Frontal cortex (tissue), 4 donors: Measurements from ENCODE around the gene SUGP1. TPM values are rescaled to one million over a fixed set of nuclear protein-coding genes. Genes with fewer than 3 reads are reported as not detected.
"Not testable (repeated sequence)": the region's sequence is repeated elsewhere in the genome, so short reads cannot be mapped to it uniquely, and the experiment has no call there.

Experiments used
- DNase-seq, 2 donors: peaks; one replicate each; pipeline ENCODE4 v3.0.0; 2012; ENCODE audit warnings: low spot score in 2 of 2
- FAIRE-seq: peaks from 2 replicates; lab custom pipeline; 2012; peaks lifted over from hg19 to GRCh38; lab: Jason Lieb, UNC
- total RNA-seq: library from RNA; depleted of rRNA; stranded (reverse); fragments of >200 nt; gene quantifications from one replicate; pipeline ENCODE4 v1.2.3, GENCODE V29; 2014
- donor health status: control.
- donor health status: control.
- donor health status: control.

Gene SUGP1
- total RNA-seq, 1 donor from 2014 or later: 22.8 TPM

- DNase-seq: peak; percentile 18 to 22
- no peak for FAIRE-seq
Observed at GRCh38 chr19:19269952-19270694, 50.2 kb downstream of the SUGP1 start.

- FAIRE-seq: no peak
- DNase-seq: no peak
Observed at GRCh38 chr19:19268453-19269385, 51.6 kb downstream of the SUGP1 start.

GRCh38 chr19:19267305-19267704 lies 53.0 kb downstream of the SUGP1 start:
- FAIRE-seq: no peak
- DNase-seq: peak in 1 of 2 donors; percentile 6

GRCh38 chr19:19263886-19264487 lies 56.3 kb downstream of the SUGP1 start:
- no peak for DNase-seq
- no peak for FAIRE-seq

- no peak for FAIRE-seq
- DNase-seq: peak; percentile 13 to 39
Observed at GRCh38 chr19:19262190-19263057, 57.9 kb downstream of the SUGP1 start.

GRCh38 chr19:19261350-19262189 lies 58.7 kb downstream of the SUGP1 start:
- FAIRE-seq (no peak), DNase-seq (peak; percentile 35 to 49)

- FAIRE-seq: no peak
- peak; percentile 17 to 18 for DNase-seq
Observed at GRCh38 chr19:19260417-19261214, 59.7 kb downstream of the SUGP1 start.

GRCh38 chr19:19259741-19260140 lies 60.6 kb downstream of the SUGP1 start:
- FAIRE-seq: no peak

GRCh38 chr19:19258589-19259338 lies 61.5 kb downstream of the SUGP1 start:
- DNase-seq: peak in 1 of 2 donors; percentile 25
- FAIRE-seq: no peak

More at GRCh38 chr19:19259741-19260140, 60.6 kb downstream of the SUGP1 start:
- DNase-seq: peak; percentile 33 to 59

GRCh38 chr19:19257836-19258588 lies 62.3 kb downstream of the SUGP1 start:
- FAIRE-seq: no peak

GRCh38 chr19:19257137-19257536 lies 63.2 kb downstream of the SUGP1 start:
- FAIRE-seq: no peak
- no peak for DNase-seq

More at GRCh38 chr19:19257836-19258588, 62.3 kb downstream of the SUGP1 start:
- DNase-seq: peak in 1 of 2 donors; percentile 18

- no peak for FAIRE-seq
- DNase-seq: peak; percentile 14 to 25
Observed at GRCh38 chr19:19256072-19256969, 64.0 kb downstream of the SUGP1 start.

GRCh38 chr19:19253409-19253808 lies 66.9 kb downstream of the SUGP1 start:
- FAIRE-seq, DNase-seq: not testable (repeated sequence)

- no peak for FAIRE-seq
- no peak for DNase-seq
Observed at GRCh38 chr19:19250196-19250801, 70.0 kb downstream of the SUGP1 start.

GRCh38 chr19:19240476-19240875 lies 79.8 kb downstream of the SUGP1 start:
- no peak for DNase-seq
- no peak for FAIRE-seq
